ENCODE results near the gene APC. TPM values are rescaled to one million over a fixed set of nuclear protein-coding genes. Genes with fewer than 3 reads are reported as not detected.

The APC gene
- total and polyA plus RNA-seq, 2 of the 8 experiments (the other 6 are each of a cell fraction or from before 2014, with no cell fraction given), result 6.8 to 41.9 TPM

DNA sequence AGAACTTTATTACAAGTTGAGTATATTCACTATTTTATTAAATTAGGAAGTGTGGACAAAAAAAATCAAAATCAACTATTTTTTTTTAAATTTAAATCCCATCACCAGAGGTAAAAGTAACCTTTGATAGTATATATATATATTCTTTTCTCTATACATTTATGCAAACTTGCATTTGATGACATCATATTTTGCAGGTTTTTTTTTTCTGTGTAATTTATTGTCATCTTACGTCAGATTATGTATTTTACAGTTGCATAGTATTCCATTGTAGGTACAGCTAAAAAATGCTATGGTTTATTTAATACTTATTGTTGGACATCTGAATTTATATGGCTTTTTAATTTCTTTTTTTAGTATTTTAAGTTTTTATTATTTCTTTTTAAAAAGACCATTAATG is 25.5 kb downstream of the APC start:
- 94% methylated on average over 1 of the region's 1 CpG; no CpG with 5 or more reads in 1 of the 2 experiments for WGBS, 2 experiments (ENCODE audit: extremely low coverage in 1 of 2, insufficient coverage in 1 of 2, insufficient read length in 1 of 2, insufficient replicate concordance in 2 of 2, low coverage in 1 of 2, low lambda C conversion rate in 2 of 2, missing lambda C conversion rate in 1 of 2)
- no peak overlapping the region for H2BK120ac ChIP-seq (replicated peaks; ENCODE audit: low read depth, low read length)
- no peak for FAIRE-seq

More for the DNA sequence above, 25.5 kb downstream of the APC start:
- no peak overlapping the region for H3K18ac ChIP-seq (ENCODE audit: extremely low read depth, low read length)
- H3K27me3 ChIP-seq (replicated peaks in 1 of 4; ENCODE audit: control insufficient read depth in 3 of 4, extremely low read depth in 1 of 4, insufficient read depth in 3 of 4, low read length in 3 of 4), result no peaks in the 10 kb centered on the region
- no peak overlapping the region for H2BK5ac ChIP-seq (ENCODE audit: low read depth, low read length)
- no peak overlapping the region for H3K14ac ChIP-seq (ENCODE audit: insufficient read length)
- H2AFZ ChIP-seq (ENCODE audit: low read length), result no peak overlapping the region
- H3K79me1 ChIP-seq (ENCODE audit: low read depth, low read length), result no peaks in the 10 kb centered on the region
- no peaks in the 10 kb centered on the region for H4K20me1 ChIP-seq (replicated peaks in 1 of 2; ENCODE audit: control insufficient read depth in 1 of 2, insufficient read depth in 2 of 2, low read length in 2 of 2)
- H4K5ac ChIP-seq (ENCODE audit: insufficient read length, low read depth, low read length), result no peak overlapping the region
- H3K9ac ChIP-seq (replicated peaks in 1 of 4; ENCODE audit: extremely low read depth in 1 of 4, low read depth in 3 of 4, low read length in 3 of 4), result no peak overlapping the region
- no peak overlapping the region for H3K56ac ChIP-seq (replicated peaks; ENCODE audit: insufficient read length, low read depth, low read length)
- no peak overlapping the region for H2BK20ac ChIP-seq (ENCODE audit: low read length)
- H3K79me2 ChIP-seq (ENCODE audit: control insufficient read depth in 1 of 2, insufficient read depth in 2 of 2, low read length in 2 of 2), result no peaks in the 10 kb centered on the region
- no peak overlapping the region for H4K8ac ChIP-seq (ENCODE audit: extremely low read depth, insufficient read depth, low read length)
- POLR2A ChIA-PET (ENCODE audit: partially characterized antibody), result no interaction called here
- H3K4ac ChIP-seq (replicated peaks; ENCODE audit: insufficient read length, low read depth, low read length), result no peak overlapping the region
- no peak overlapping the region for H4K91ac ChIP-seq (replicated peaks; ENCODE audit: insufficient read length, low read length)
- H3K4me1 ChIP-seq (replicated peaks in 1 of 4; ENCODE audit: control insufficient read depth in 3 of 4, insufficient read depth in 4 of 4, low read length in 3 of 4), result no peaks in the 10 kb centered on the region
- H2BK12ac ChIP-seq (ENCODE audit: low read depth, low read length), result no peak overlapping the region
- TF ChIP-seq EGR1 (IDR thresholded peaks at IDR 0.05; ENCODE audit: borderline replicate concordance, low read depth, low read length), result no peak
- no peak for TF ChIP-seq NANOG (IDR thresholded peaks at IDR 0.05; ENCODE audit: insufficient read depth, low read depth, low read length, poor library complexity, severe bottlenecking)
- CTCF ChIA-PET (ENCODE audit: partially characterized antibody), result interaction anchor here (1.5 kb wide), 1 partner anchor 71 kb away, joined by 3 read pairs; no protein-coding TSS in a partner anchor
- H2BK15ac ChIP-seq (ENCODE audit: low read length), result no peak overlapping the region
- no peaks in the 10 kb centered on the region for H3K9me3 ChIP-seq (ENCODE audit: insufficient read depth in 2 of 2, low read depth in 1 of 2, low read length in 1 of 2)
- no peak overlapping the region for H2AK5ac ChIP-seq (ENCODE audit: low read depth, low read length)
- no peak overlapping the region for H3K23ac ChIP-seq (ENCODE audit: insufficient read length)
- peaks cover 0 to 23% (median 5%) of the 10 kb centered on the region in 4 experiments; a peak in 3 of 8 replicates for H3K36me3 ChIP-seq (ENCODE audit: control insufficient read depth in 2 of 4, insufficient read depth in 4 of 4, low read length in 3 of 4)
- no peak overlapping the region for H3K27ac ChIP-seq (ENCODE audit: low read depth, low read length)
- no peak overlapping the region for H3K4me3 ChIP-seq (ENCODE audit: extremely low read depth in 1 of 4, insufficient read depth in 2 of 4, low read depth in 3 of 4, low read length in 4 of 4)
- DNase-seq (ENCODE audit: low read depth in 1 of 2, low spot score in 2 of 2), result no peak
- H3K23me2 ChIP-seq (ENCODE audit: low read depth, low read length), result no peaks in the 10 kb centered on the region
- H3K4me2 ChIP-seq (ENCODE audit: insufficient read depth in 1 of 2, low read depth in 2 of 2, low read length in 2 of 2), result no peak overlapping the region
